ENCODE results near the gene DYNLT2. TPM values are rescaled to one million over a fixed set of nuclear protein-coding genes. Genes with fewer than 3 reads are reported as not detected.

The DYNLT2 gene
- total RNA-seq, 1 experiment from 2014 or later, result 1.7 TPM

DNA sequence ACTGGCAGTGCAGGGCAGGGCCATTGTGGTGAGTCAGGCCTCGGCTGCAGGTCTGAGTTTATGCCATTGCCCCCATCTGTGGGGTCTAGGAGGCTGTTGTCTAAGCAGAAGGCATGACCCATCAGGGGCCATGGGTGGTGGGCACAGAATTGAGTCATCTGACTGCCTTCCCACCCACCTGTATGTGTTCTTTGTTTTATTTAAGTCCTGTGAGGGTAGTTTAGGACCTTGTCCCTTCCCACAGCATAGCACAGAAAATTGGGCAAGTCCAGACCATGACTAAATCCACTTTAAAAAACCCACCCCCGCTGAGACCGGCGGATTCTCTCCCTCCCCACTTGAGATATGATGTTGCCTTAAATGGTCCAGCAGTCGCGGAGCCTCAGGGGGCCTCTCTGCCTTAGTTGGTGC is 40.4 kb upstream of the DYNLT2 start (continued):
- TF ChIP-seq ZNF671 (CRISPR knock-in tag; IDR thresholded peaks at IDR 0.05), result no peak
- TF ChIP-seq, protein P1, sequence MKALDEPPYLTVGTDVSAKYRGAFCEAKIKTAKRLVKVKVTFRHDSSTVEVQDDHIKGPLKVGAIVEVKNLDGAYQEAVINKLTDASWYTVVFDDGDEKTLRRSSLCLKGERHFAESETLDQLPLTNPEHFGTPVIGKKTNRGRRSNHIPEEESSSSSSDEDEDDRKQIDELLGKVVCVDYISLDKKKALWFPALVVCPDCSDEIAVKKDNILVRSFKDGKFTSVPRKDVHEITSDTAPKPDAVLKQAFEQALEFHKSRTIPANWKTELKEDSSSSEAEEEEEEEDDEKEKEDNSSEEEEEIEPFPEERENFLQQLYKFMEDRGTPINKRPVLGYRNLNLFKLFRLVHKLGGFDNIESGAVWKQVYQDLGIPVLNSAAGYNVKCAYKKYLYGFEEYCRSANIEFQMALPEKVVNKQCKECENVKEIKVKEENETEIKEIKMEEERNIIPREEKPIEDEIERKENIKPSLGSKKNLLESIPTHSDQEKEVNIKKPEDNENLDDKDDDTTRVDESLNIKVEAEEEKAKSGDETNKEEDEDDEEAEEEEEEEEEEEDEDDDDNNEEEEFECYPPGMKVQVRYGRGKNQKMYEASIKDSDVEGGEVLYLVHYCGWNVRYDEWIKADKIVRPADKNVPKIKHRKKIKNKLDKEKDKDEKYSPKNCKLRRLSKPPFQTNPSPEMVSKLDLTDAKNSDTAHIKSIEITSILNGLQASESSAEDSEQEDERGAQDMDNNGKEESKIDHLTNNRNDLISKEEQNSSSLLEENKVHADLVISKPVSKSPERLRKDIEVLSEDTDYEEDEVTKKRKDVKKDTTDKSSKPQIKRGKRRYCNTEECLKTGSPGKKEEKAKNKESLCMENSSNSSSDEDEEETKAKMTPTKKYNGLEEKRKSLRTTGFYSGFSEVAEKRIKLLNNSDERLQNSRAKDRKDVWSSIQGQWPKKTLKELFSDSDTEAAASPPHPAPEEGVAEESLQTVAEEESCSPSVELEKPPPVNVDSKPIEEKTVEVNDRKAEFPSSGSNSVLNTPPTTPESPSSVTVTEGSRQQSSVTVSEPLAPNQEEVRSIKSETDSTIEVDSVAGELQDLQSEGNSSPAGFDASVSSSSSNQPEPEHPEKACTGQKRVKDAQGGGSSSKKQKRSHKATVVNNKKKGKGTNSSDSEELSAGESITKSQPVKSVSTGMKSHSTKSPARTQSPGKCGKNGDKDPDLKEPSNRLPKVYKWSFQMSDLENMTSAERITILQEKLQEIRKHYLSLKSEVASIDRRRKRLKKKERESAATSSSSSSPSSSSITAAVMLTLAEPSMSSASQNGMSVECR (CRISPR knock-in tag; IDR thresholded peaks at IDR 0.05; ENCODE audit: borderline replicate concordance), result no peak

DNA sequence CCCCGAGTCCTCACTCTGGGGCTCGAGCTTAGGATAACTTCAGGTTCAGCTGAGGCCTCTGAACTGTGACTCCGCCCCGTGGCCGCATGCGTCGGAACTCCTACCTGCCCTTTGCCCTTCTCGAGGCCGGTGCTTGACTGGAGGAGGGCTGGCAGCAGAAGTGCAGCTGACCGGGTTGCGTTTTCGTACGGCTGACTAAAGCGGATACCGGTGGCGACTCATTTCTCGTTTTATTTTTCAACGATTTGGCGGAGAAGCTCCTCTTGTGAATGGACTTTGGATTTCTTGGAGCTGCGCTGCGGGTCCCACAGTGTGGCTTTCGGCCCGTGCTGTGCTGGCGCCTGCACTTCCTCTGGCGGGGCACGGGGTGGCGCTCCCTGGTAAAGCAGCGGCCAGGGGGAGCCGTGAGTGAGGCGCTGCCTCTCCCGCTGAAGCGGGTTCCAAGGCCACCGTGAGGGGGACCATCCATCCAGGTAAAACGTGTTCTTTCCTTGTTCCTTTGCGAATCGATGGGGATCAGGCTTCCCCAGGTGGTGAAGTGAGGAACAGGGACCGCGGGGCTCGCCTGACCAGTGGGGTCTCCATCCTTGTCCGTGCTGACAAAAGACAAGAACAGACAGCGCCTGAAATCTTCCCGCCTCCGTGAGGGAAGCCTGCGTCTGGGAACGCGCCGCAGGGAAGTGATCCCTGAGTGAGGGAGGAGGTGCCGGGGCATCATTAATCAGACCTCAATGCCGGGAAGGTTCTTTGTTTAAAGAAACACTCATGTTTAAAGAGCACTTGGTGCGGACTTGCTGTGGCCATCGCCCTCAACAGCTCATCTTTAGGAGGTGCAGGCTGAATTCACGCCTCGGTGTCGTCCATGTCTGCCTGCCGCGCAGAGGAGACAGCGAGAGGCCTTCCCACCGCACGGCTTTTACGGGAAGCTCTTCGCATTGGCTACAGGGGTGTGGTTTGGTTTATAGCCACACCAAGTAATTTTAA is 38.9 kb upstream of the DYNLT2 start:
- Mint-ChIP-seq H3K9me3 (no peaks in the 10 kb centered on the region), H3K4me3 (peak overlapping the region; percentile 65), H3K36me3 (no peaks in the 10 kb centered on the region), H3K27me3 (ENCODE audit: low read depth) (peaks cover 31% of the 10 kb centered on the region), H3K4me1 (peaks cover 16% of the 10 kb centered on the region; the same call in 1 of the 2 replicates), H3K27ac (no peak overlapping the region)
- DNase-seq (ENCODE audit: low spot score) (peak; percentile 82), ATAC-seq (peak; percentile 96)
- ChIA-PET POLR2A (interaction anchor here (1.0 to 1.1 kb wide), 2 partner anchors 17 to 37 kb away, joined by 3 to 4 read pairs; no protein-coding TSS in a partner anchor), CTCF (interaction anchor here (0.5 to 4.4 kb wide), 42 partner anchors 10 to 740 kb away, joined by 3 to 58 read pairs (median 4); partner anchors contain the start of genes C6orf120, DYNLT2, ERMARD and WDR27)
- TF ChIP-seq TEAD1 (CRISPR knock-in tag; IDR thresholded peaks at IDR 0.05) (peak; percentile 78), MYBL2 (CRISPR knock-in tag; IDR thresholded peaks at IDR 0.05) (peak; percentile 51; the same call in 1 of the 2 replicates), FOXK1 (CRISPR knock-in tag; IDR thresholded peaks at IDR 0.05) (peak; percentile 35; the same call in 1 of the 2 replicates), TP53 (CRISPR knock-in tag; IDR thresholded peaks at IDR 0.05) (peak; percentile 79; the same call in 1 of the 2 replicates), NR2C2 (CRISPR knock-in tag; IDR thresholded peaks at IDR 0.05) (no peak), ZNF232 (CRISPR knock-in tag; IDR thresholded peaks at IDR 0.05) (no peak; the same call in 1 of the 2 replicates), ZNF219 (CRISPR knock-in tag; IDR thresholded peaks at IDR 0.05; ENCODE audit: borderline replicate concordance) (no peak), ZBTB21 (CRISPR knock-in tag; IDR thresholded peaks at IDR 0.05; ENCODE audit: borderline replicate concordance) (0 out of 2 replicates have a peak, but pooled peaks have one; percentile 48), ZNF263 (CRISPR knock-in tag; IDR thresholded peaks at IDR 0.05; ENCODE audit: low read depth) (peak; percentile 38; the same call in 1 of the 2 replicates), IRF2 (CRISPR knock-in tag; IDR thresholded peaks at IDR 0.05; ENCODE audit: borderline replicate concordance, low read depth) (no peak)
- TF ChIP-seq, protein P2, sequence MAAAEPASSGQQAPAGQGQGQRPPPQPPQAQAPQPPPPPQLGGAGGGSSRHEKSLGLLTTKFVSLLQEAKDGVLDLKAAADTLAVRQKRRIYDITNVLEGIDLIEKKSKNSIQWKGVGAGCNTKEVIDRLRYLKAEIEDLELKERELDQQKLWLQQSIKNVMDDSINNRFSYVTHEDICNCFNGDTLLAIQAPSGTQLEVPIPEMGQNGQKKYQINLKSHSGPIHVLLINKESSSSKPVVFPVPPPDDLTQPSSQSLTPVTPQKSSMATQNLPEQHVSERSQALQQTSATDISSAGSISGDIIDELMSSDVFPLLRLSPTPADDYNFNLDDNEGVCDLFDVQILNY (CRISPR knock-in tag; IDR thresholded peaks at IDR 0.05), result 0 out of 2 replicates have a peak, but pooled peaks have one; percentile 40
- TF ChIP-seq, protein P3, sequence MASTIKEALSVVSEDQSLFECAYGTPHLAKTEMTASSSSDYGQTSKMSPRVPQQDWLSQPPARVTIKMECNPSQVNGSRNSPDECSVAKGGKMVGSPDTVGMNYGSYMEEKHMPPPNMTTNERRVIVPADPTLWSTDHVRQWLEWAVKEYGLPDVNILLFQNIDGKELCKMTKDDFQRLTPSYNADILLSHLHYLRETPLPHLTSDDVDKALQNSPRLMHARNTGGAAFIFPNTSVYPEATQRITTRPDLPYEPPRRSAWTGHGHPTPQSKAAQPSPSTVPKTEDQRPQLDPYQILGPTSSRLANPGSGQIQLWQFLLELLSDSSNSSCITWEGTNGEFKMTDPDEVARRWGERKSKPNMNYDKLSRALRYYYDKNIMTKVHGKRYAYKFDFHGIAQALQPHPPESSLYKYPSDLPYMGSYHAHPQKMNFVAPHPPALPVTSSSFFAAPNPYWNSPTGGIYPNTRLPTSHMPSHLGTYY (CRISPR knock-in tag; IDR thresholded peaks at IDR 0.05), result no peak
- TF ChIP-seq, protein P4, sequence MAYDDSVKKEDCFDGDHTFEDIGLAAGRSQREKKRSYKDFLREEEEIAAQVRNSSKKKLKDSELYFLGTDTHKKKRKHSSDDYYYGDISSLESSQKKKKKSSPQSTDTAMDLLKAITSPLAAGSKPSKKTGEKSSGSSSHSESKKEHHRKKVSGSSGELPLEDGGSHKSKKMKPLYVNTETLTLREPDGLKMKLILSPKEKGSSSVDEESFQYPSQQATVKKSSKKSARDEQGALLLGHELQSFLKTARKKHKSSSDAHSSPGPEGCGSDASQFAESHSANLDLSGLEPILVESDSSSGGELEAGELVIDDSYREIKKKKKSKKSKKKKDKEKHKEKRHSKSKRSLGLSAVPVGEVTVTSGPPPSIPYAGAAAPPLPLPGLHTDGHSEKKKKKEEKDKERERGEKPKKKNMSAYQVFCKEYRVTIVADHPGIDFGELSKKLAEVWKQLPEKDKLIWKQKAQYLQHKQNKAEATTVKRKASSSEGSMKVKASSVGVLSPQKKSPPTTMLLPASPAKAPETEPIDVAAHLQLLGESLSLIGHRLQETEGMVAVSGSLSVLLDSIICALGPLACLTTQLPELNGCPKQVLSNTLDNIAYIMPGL (CRISPR knock-in tag; IDR thresholded peaks at IDR 0.05), result peak; percentile 34; the same call in 1 of the 2 replicates
- TF ChIP-seq, protein P5, sequence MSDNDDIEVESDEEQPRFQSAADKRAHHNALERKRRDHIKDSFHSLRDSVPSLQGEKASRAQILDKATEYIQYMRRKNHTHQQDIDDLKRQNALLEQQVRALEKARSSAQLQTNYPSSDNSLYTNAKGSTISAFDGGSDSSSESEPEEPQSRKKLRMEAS (CRISPR knock-in tag; IDR thresholded peaks at IDR 0.05), result peak; percentile 97
- TF ChIP-seq, protein P6, sequence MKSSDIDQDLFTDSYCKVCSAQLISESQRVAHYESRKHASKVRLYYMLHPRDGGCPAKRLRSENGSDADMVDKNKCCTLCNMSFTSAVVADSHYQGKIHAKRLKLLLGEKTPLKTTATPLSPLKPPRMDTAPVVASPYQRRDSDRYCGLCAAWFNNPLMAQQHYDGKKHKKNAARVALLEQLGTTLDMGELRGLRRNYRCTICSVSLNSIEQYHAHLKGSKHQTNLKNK (CRISPR knock-in tag; IDR thresholded peaks at IDR 0.05), result no peak
- TF ChIP-seq, protein P7, sequence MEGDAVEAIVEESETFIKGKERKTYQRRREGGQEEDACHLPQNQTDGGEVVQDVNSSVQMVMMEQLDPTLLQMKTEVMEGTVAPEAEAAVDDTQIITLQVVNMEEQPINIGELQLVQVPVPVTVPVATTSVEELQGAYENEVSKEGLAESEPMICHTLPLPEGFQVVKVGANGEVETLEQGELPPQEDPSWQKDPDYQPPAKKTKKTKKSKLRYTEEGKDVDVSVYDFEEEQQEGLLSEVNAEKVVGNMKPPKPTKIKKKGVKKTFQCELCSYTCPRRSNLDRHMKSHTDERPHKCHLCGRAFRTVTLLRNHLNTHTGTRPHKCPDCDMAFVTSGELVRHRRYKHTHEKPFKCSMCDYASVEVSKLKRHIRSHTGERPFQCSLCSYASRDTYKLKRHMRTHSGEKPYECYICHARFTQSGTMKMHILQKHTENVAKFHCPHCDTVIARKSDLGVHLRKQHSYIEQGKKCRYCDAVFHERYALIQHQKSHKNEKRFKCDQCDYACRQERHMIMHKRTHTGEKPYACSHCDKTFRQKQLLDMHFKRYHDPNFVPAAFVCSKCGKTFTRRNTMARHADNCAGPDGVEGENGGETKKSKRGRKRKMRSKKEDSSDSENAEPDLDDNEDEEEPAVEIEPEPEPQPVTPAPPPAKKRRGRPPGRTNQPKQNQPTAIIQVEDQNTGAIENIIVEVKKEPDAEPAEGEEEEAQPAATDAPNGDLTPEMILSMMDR (IDR thresholded peaks at IDR 0.05), result peak; percentile 88
- TF ChIP-seq, protein P8, sequence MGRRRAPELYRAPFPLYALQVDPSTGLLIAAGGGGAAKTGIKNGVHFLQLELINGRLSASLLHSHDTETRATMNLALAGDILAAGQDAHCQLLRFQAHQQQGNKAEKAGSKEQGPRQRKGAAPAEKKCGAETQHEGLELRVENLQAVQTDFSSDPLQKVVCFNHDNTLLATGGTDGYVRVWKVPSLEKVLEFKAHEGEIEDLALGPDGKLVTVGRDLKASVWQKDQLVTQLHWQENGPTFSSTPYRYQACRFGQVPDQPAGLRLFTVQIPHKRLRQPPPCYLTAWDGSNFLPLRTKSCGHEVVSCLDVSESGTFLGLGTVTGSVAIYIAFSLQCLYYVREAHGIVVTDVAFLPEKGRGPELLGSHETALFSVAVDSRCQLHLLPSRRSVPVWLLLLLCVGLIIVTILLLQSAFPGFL (CRISPR knock-in tag; IDR thresholded peaks at IDR 0.05; ENCODE audit: borderline replicate concordance), result peak; percentile 54; the same call in 1 of the 2 replicates
